HepG2 (cell line): ENCODE measurements around the gene STEAP1.

Experiments used
- FOXJ3 ChIP-seq: sonication (generic); formaldehyde crosslinking; IDR thresholded peaks from 2 replicates; pipeline ENCODE4 v1.4.0; 2020; ENCODE audit warnings: missing genetic modification reagents, mild to moderate bottlenecking, borderline replicate concordance
- ZBTB20 ChIP-seq: sonication (generic); formaldehyde crosslinking; IDR thresholded peaks from 2 replicates; pipeline ENCODE4 v1.8.1; 2023; ENCODE audit warnings: missing genetic modification reagents, low read depth, mild to moderate bottlenecking, borderline replicate concordance
- TF ChIP-seq, protein P1 (sequence below): sonication (generic); formaldehyde crosslinking; IDR thresholded peaks from 2 replicates; pipeline ENCODE4 v1.5.0; 2020; ENCODE audit warnings: mild to moderate bottlenecking, missing genetic modification reagents, moderate library complexity

DNA sequence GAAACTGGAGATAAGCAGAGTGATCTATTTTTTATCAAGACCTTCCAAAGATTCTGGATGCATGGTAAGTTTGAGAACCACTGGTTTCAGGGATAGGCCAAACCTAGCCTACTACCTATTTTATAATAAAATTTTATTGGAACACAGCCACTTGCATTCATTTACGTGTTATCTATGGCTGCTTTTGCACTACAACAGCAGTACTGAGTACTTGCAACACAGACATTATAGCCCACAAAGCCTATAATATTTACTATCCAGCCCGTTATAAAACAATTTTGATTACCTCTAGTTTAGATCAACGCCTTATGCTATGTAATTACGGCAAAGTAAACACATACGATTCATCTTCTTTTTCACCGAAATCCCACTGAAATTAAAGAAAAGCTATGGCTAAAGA lies 18.4 kb downstream of the STEAP1 start:
- TF ChIP-seq ZBTB20 = no peak
- TF ChIP-seq, protein P1, sequence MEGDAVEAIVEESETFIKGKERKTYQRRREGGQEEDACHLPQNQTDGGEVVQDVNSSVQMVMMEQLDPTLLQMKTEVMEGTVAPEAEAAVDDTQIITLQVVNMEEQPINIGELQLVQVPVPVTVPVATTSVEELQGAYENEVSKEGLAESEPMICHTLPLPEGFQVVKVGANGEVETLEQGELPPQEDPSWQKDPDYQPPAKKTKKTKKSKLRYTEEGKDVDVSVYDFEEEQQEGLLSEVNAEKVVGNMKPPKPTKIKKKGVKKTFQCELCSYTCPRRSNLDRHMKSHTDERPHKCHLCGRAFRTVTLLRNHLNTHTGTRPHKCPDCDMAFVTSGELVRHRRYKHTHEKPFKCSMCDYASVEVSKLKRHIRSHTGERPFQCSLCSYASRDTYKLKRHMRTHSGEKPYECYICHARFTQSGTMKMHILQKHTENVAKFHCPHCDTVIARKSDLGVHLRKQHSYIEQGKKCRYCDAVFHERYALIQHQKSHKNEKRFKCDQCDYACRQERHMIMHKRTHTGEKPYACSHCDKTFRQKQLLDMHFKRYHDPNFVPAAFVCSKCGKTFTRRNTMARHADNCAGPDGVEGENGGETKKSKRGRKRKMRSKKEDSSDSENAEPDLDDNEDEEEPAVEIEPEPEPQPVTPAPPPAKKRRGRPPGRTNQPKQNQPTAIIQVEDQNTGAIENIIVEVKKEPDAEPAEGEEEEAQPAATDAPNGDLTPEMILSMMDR (CRISPR knock-in tag) = no peak
- TF ChIP-seq FOXJ3 (CRISPR knock-in tag) = no peak
